HG03565 (cell line): Measurements from ENCODE around the gene GABRA4.

Source experiments
- ATAC-seq: cut with Tn5 transposase; IDR thresholded peaks from one replicate; pipeline ENCODE4 v1.9.1; 2021; ENCODE audit warnings: mild to moderate bottlenecking, moderate library complexity; ENCODE audit not compliant: unreplicated experiment

GABRA4 gene

GRCh38 chr4:46993075-46994006 is at the start of gene GABRA4:
Gene GABRA4 (minus strand): TSS chr4:46993581. CDS start chr4:46993424, 157 bp downstream.
- ATAC-seq, result no peak

- no peak for ATAC-seq
Measured at GRCh38 chr4:47040828-47041227, 47.4 kb upstream of the GABRA4 start.

- ATAC-seq, result no peak
Measured at GRCh38 chr4:47038263-47038662, 44.9 kb upstream of the GABRA4 start.

GRCh38 chr4:47032405-47033106 is 39.2 kb upstream of the GABRA4 start:
- peak; percentile 80 for ATAC-seq

GRCh38 chr4:47031751-47032404 is 38.5 kb upstream of the GABRA4 start:
- ATAC-seq, result no peak

GRCh38 chr4:47031011-47031678 is 37.8 kb upstream of the GABRA4 start, which contains the start of gene GABRB1:
Gene GABRB1 (plus strand): TSS chr4:47031567.
- no peak for ATAC-seq

GRCh38 chr4:47017494-47017893 is 24.1 kb upstream of the GABRA4 start:
- no peak for ATAC-seq

GRCh38 chr4:47017081-47017480 is 23.7 kb upstream of the GABRA4 start:
- no peak for ATAC-seq

- no peak for ATAC-seq
Measured at GRCh38 chr4:47013373-47013772, 20.0 kb upstream of the GABRA4 start.

- ATAC-seq, result no peak
Measured at GRCh38 chr4:47012676-47013075, 19.3 kb upstream of the GABRA4 start.

GRCh38 chr4:47010912-47011446 is 17.6 kb upstream of the GABRA4 start:
- ATAC-seq, result peak; percentile 94

- no peak for ATAC-seq
Measured at GRCh38 chr4:47010347-47010911, 17.0 kb upstream of the GABRA4 start.

GRCh38 chr4:47002580-47002979 is 9.2 kb upstream of the GABRA4 start:
- ATAC-seq, result peak; percentile 63

- ATAC-seq, result no peak
Measured at GRCh38 chr4:47000406-47000805, 7.0 kb upstream of the GABRA4 start.

GRCh38 chr4:46999566-46999965 is 6.2 kb upstream of the GABRA4 start:
- ATAC-seq, result no peak

GRCh38 chr4:46994007-46994405 is 625 bp upstream of the GABRA4 start:
- no peak for ATAC-seq

- ATAC-seq, result no peak
Measured at GRCh38 chr4:46992338-46992737, 1.0 kb downstream of the GABRA4 start.

GRCh38 chr4:46986922-46987638 is 6.3 kb downstream of the GABRA4 start:
- no peak for ATAC-seq

GRCh38 chr4:46984781-46985180 is 8.6 kb downstream of the GABRA4 start:
- no peak for ATAC-seq

- no peak for ATAC-seq
Measured at GRCh38 chr4:46980851-46981250, 12.5 kb downstream of the GABRA4 start.
